Heart left ventricle (tissue), 13 donors: Measurements from ENCODE around the gene SERPINF2.

Experiments
- CTCF ChIP-seq, 12 donors: fragments of 200-600 bp; sonication (generic) in 4 of 12; IDR thresholded peaks; one replicate each; pipeline versions ENCODE4 v1.5.0 to v1.8.0; 2018 to 2022; ENCODE audit warnings: antibody characterized with exemption in 12 of 12, mild to moderate bottlenecking in 5 of 12
- POLR2A ChIP-seq, 2 donors: fragments of 450-650 bp; IDR thresholded peaks; one replicate each; pipeline ENCODE4 v1.6.1; 2017; ENCODE audit warnings: antibody characterized with exemption in 2 of 2, mild to moderate bottlenecking in 2 of 2, moderate library complexity in 2 of 2
- donor health status: ischemic (EF 13 %, LVEDD 7.1; RV severe dilation, severe dysfunction).
- donor health status: DM: no; HTN: yes; CAD: no.
- donor health status: DM: no; HTN: no; CAD: no.
- donor health status: ischemic (EF 25% LVEDD 6.9; RV normal size, moderate dysfunction).
- donor health status: ischemic (EF 25% LVEDD 5.7; RV mildly dilated, moderate dysfunction).
- donor health status: ischemic (EF 35%, LVEDD 5.7; RV mildly dilated, moderate dysfunction).
- donor health status: nonischemic (EF 11% LVEDD 7.7; RV severe dilation, severe dysfunction).
- donor health status: DM: yes; HTN: yes; CAD: no.
- donor health status: PGD.
- donor health status: ischemic (EF 29% LVEDD 5.4; RV normal size, mild dysfunction).
- donor health status: nonischemic (EF 23%, LVEDD 6.1; RV moderate dilation, normal function).

GRCh38 chr17:1789936-1790335 lies 47.3 kb downstream of the SERPINF2 start:
- peak in 6 of 12 donors; percentile 8 to 38 (median 24) for TF ChIP-seq CTCF (IDR thresholded peaks at IDR 0.05)
- no peak for TF ChIP-seq POLR2A (IDR thresholded peaks at IDR 0.05)
